ENCODE measurements around the gene SORCS2. TPM values are rescaled to one million over a fixed set of nuclear protein-coding genes. Genes with fewer than 3 reads are reported as not detected.

SORCS2 gene
- total RNA-seq, 1 experiment from 2014 or later = not detected

- H3K27me3 Mint-ChIP-seq (ENCODE audit: unreplicated experiment) = no peaks in the 10 kb centered on the region
- H3K4me1 Mint-ChIP-seq (ENCODE audit: low read depth, unreplicated experiment) = peaks cover 9% of the 10 kb centered on the region
- TF ChIP-seq CTCF (IDR thresholded peaks at IDR 0.05; ENCODE audit: unreplicated experiment) = no peak
- no peak overlapping the region for H3K4me3 Mint-ChIP-seq (ENCODE audit: low read depth, unreplicated experiment)
- H3K27ac Mint-ChIP-seq (ENCODE audit: unreplicated experiment) = no peak overlapping the region
- CTCF ChIA-PET = no interaction called here
- DNase-seq = no peak
- BruUV-seq (replicated peaks) = no TSS peak
- H3K9me3 Mint-ChIP-seq (ENCODE audit: low read depth, unreplicated experiment) = no peaks in the 10 kb centered on the region
- intact Hi-C loops (cut with micrococcal nuclease; ENCODE audit: unreplicated experiment) = no loop called here
- no peaks in the 10 kb centered on the region for H3K36me3 Mint-ChIP-seq (ENCODE audit: insufficient read depth, unreplicated experiment)
Measured at GRCh38 chr4:7210824-7211223, 18.5 kb downstream of the SORCS2 start.

GRCh38 chr4:7212101-7212674 lies 19.9 kb downstream of the SORCS2 start:
- H3K27me3 Mint-ChIP-seq (ENCODE audit: unreplicated experiment) = peaks cover 11% of the 10 kb centered on the region
- intact Hi-C loops (cut with micrococcal nuclease; ENCODE audit: unreplicated experiment) = no loop called here
- H3K36me3 Mint-ChIP-seq (ENCODE audit: insufficient read depth, unreplicated experiment) = no peaks in the 10 kb centered on the region
- H3K4me1 Mint-ChIP-seq (ENCODE audit: low read depth, unreplicated experiment) = peaks cover 5% of the 10 kb centered on the region
- no peak for DNase-seq
- no TSS peak for BruUV-seq (replicated peaks)
- H3K4me3 Mint-ChIP-seq (ENCODE audit: low read depth, unreplicated experiment) = no peak overlapping the region
- H3K9me3 Mint-ChIP-seq (ENCODE audit: low read depth, unreplicated experiment) = no peaks in the 10 kb centered on the region
- CTCF ChIA-PET = no interaction called here
- no peak overlapping the region for H3K27ac Mint-ChIP-seq (ENCODE audit: unreplicated experiment)
- no peak for TF ChIP-seq CTCF (IDR thresholded peaks at IDR 0.05; ENCODE audit: unreplicated experiment)

- peaks cover 16% of the 10 kb centered on the region for H3K27me3 Mint-ChIP-seq (ENCODE audit: unreplicated experiment)
- no peak for TF ChIP-seq CTCF (IDR thresholded peaks at IDR 0.05; ENCODE audit: unreplicated experiment)
- no peak overlapping the region for H3K27ac Mint-ChIP-seq (ENCODE audit: unreplicated experiment)
- no TSS peak for BruUV-seq (replicated peaks)
- intact Hi-C loops (cut with micrococcal nuclease; ENCODE audit: unreplicated experiment) = no loop called here
- no peak overlapping the region for H3K4me3 Mint-ChIP-seq (ENCODE audit: low read depth, unreplicated experiment)
- H3K9me3 Mint-ChIP-seq (ENCODE audit: low read depth, unreplicated experiment) = no peaks in the 10 kb centered on the region
- H3K4me1 Mint-ChIP-seq (ENCODE audit: low read depth, unreplicated experiment) = peaks cover 12% of the 10 kb centered on the region
- no peaks in the 10 kb centered on the region for H3K36me3 Mint-ChIP-seq (ENCODE audit: insufficient read depth, unreplicated experiment)
- no peak for DNase-seq
- CTCF ChIA-PET = no interaction called here
Measured at GRCh38 chr4:7212921-7213320, 20.6 kb downstream of the SORCS2 start.

GRCh38 chr4:7213807-7214206 lies 21.5 kb downstream of the SORCS2 start:
- Mint-ChIP-seq H3K4me3 (ENCODE audit: low read depth, unreplicated experiment) (no peak overlapping the region), H3K4me1 (ENCODE audit: low read depth, unreplicated experiment) (peaks cover 15% of the 10 kb centered on the region), H3K27me3 (ENCODE audit: unreplicated experiment) (peaks cover 20% of the 10 kb centered on the region), H3K27ac (ENCODE audit: unreplicated experiment) (no peak overlapping the region), H3K36me3 (ENCODE audit: insufficient read depth, unreplicated experiment) (no peaks in the 10 kb centered on the region), H3K9me3 (ENCODE audit: low read depth, unreplicated experiment) (no peaks in the 10 kb centered on the region)
- no peak for DNase-seq
- intact Hi-C loops (cut with micrococcal nuclease; ENCODE audit: unreplicated experiment) = no loop called here
- no peak for TF ChIP-seq CTCF (IDR thresholded peaks at IDR 0.05; ENCODE audit: unreplicated experiment)
- CTCF ChIA-PET = no interaction called here
- no TSS peak for BruUV-seq (replicated peaks)
